HCT116 (cell line): ENCODE results near the gene KRT38. TPM values are rescaled to one million over a fixed set of nuclear protein-coding genes. Genes with fewer than 3 reads are reported as not detected.

Experiments used
- ATAC-seq: fragments of 200-7000 bp; cut with Tn5 transposase; 2 replicates; pipeline ENCODE4 v1.9.1; 2020; ENCODE audit warnings: mild to moderate bottlenecking, moderate library complexity
- BruUV-seq: library from RNA; stranded (reverse); fragments of 400-500 nt; replicated peaks from 2 replicates; lab custom pipeline; 2021; lab: Mats Ljungman, UMichigan
- CTCF ChIA-PET: fragments of 300-600 bp; sonication (Branson Sonifier 250); formaldehyde crosslinking; loops from one replicate; lab custom pipeline; 2021; ENCODE audit warnings: antibody characterized with exemption; lab: Charles Lee
- POLR2A ChIA-PET: fragments of 300-600, 350-600 bp; sonication (Branson Sonifier 250); formaldehyde crosslinking; loops from one replicate; lab custom pipeline; 2021; ENCODE audit warnings: antibody characterized with exemption; lab: Charles Lee
- RAD21 ChIA-PET, 2 experiments: fragments of 300-600 bp; sonication (Branson Sonifier 250); formaldehyde crosslinking; loops; one replicate each; lab custom pipeline; 2023; ENCODE audit warnings: low total read pairs in 2 of 2; ENCODE audit not compliant: uncharacterized antibody in 2 of 2, unreplicated experiment in 2 of 2, low non-redundant PET in 1 of 2; lab: Charles Lee
- DNase-seq: peaks from one replicate; pipeline ENCODE4 v3.0.0-alpha.2; 2010; ENCODE audit warnings: low read depth, low spot score
- H2AFZ ChIP-seq: fragments of 200-600 bp; shearing (Covaris generic), sonication (generic); 2 replicates; pipeline ENCODE4 v1.6.1; 2017; ENCODE audit warnings: low read depth, mixed run types, mixed read lengths, antibody characterized with exemption, low read length; ENCODE audit not compliant: poor library complexity, severe bottlenecking
- H3K27ac ChIP-seq: 2 replicates; pipeline ENCODE4 v1.5.1; 2012; ENCODE audit warnings: low read depth, low read length
- H3K27me3 ChIP-seq: fragments of 200-600 bp; sonication (generic); 2 replicates; pipeline ENCODE4 v1.6.1; 2016; ENCODE audit warnings: mixed run types, low read length, mixed read lengths; ENCODE audit not compliant: insufficient read depth
- H3K36me3 ChIP-seq, 2 experiments: fragments of 200-500 bp in 1 of 2; fragments of 200-600 bp in 1 of 2; sonication (Bioruptor generic) in 1 of 2; sonication (generic) in 1 of 2; 2 replicates each; pipeline versions ENCODE4 v1.5.1 to v1.6.1; 2014 to 2016; ENCODE audit warnings: low read length in 2 of 2, inconsistent platforms in 1 of 2, mixed read lengths in 1 of 2, mixed run types in 1 of 2; ENCODE audit not compliant: insufficient read depth in 2 of 2, control insufficient read depth in 1 of 2
- H3K4me1 ChIP-seq, 2 experiments: fragments of 200-600 bp in 1 of 2; sonication (generic) in 1 of 2; 2 replicates each; pipeline versions ENCODE4 v1.5.1 to v1.6.1; 2012 to 2017; ENCODE audit warnings: low read length in 2 of 2, inconsistent platforms in 1 of 2, mild to moderate bottlenecking in 1 of 2, mixed read lengths in 1 of 2, mixed run types in 1 of 2, moderate library complexity in 1 of 2; ENCODE audit not compliant: insufficient read depth in 2 of 2, control insufficient read depth in 1 of 2
- H3K4me2 ChIP-seq: fragments of 200-600 bp; sonication (generic); 2 replicates; pipeline ENCODE4 v1.6.1; 2017; ENCODE audit warnings: mixed run types, low read length, mixed read lengths
- H3K4me3 ChIP-seq, 2 experiments: fragments of 200-600 bp in 1 of 2; sonication (generic) in 1 of 2; replicated peaks in 1 of 2; 2 replicates each; pipeline ENCODE4 v1.5.1; 2011 to 2016; ENCODE audit warnings: low read length in 2 of 2, control low read depth in 1 of 2, low read depth in 1 of 2, mild to moderate bottlenecking in 1 of 2, mixed read lengths in 1 of 2, mixed run types in 1 of 2
- H3K79me2 ChIP-seq: fragments of 200-600 bp; sonication (generic); 2 replicates; pipeline ENCODE4 v1.6.1; 2017; ENCODE audit warnings: mild to moderate bottlenecking, mixed run types, low read length, moderate library complexity, mixed read lengths; ENCODE audit not compliant: insufficient read depth
- H3K9ac ChIP-seq: fragments of 200-600 bp; sonication (generic); 2 replicates; pipeline ENCODE4 v1.6.1; 2016; ENCODE audit warnings: low read length, mixed read lengths
- H3K9me2 ChIP-seq: fragments of 200-600 bp; sonication (generic), shearing (Covaris generic); 2 replicates; pipeline ENCODE4 v1.6.1; 2017; ENCODE audit warnings: mixed run types, mild to moderate bottlenecking, moderate library complexity; ENCODE audit not compliant: insufficient read depth
- H3K9me3 ChIP-seq, 2 experiments: fragments of 200-500 bp in 1 of 2; fragments of 200-600 bp in 1 of 2; sonication (Bioruptor generic) in 1 of 2; sonication (generic) in 1 of 2; 2 replicates each; pipeline ENCODE4 v1.6.1; 2014 to 2017; ENCODE audit warnings: low read length in 2 of 2, mixed read lengths in 2 of 2, inconsistent platforms in 1 of 2, low read depth in 1 of 2, mild to moderate bottlenecking in 1 of 2, mixed run types in 1 of 2, moderate library complexity in 1 of 2; ENCODE audit not compliant: control insufficient read depth in 1 of 2, insufficient read depth in 1 of 2
- H4K20me1 ChIP-seq: fragments of 200-600 bp; sonication (generic), shearing (Covaris generic); 2 replicates; pipeline ENCODE4 v1.6.1; 2017; ENCODE audit warnings: mixed run types, mild to moderate bottlenecking, moderate library complexity; ENCODE audit not compliant: insufficient read depth
- ATF3 ChIP-seq: IDR thresholded peaks from 2 replicates; pipeline ENCODE4 v1.6.1; 2012
- CTCF ChIP-seq, 3 experiments: fragments of 200-600 bp in 1 of 3; sonication (generic) in 1 of 3; IDR thresholded peaks in 2 of 3; conservative IDR thresholded peaks in 1 of 3; 2 replicates each; pipeline ENCODE4 v1.5.1; 2012 to 2017; ENCODE audit warnings: low read depth in 2 of 3, low read length in 2 of 3, antibody characterized with exemption in 1 of 3, borderline replicate concordance in 1 of 3, control low read depth in 1 of 3, mild to moderate bottlenecking in 1 of 3, mixed read lengths in 1 of 3, mixed run types in 1 of 3, moderate library complexity in 1 of 3; ENCODE audit not compliant: insufficient read depth in 1 of 3
- ELF1 ChIP-seq: IDR thresholded peaks from 2 replicates; pipeline ENCODE4 v1.6.1; 2012; ENCODE audit warnings: low read depth, borderline replicate concordance
- EZH2 ChIP-seq: fragments of 200-600 bp; sonication (generic); IDR thresholded peaks from 2 replicates; pipeline ENCODE4 v1.6.1; 2017; ENCODE audit warnings: antibody characterized with exemption, mixed run types
- EZH2phosphoT487 ChIP-seq: fragments of 200-600 bp; IDR thresholded peaks from 2 replicates; pipeline ENCODE4 v1.6.1; 2018; ENCODE audit warnings: antibody characterized with exemption, borderline replicate concordance
- FOSL1 ChIP-seq: IDR thresholded peaks from 2 replicates; pipeline ENCODE4 v1.6.1; 2012; ENCODE audit warnings: low read depth
- SP1 ChIP-seq: IDR thresholded peaks from 2 replicates; pipeline ENCODE4 v1.6.1; 2012; ENCODE audit warnings: low read depth
- ZBTB33 ChIP-seq: IDR thresholded peaks from 2 replicates; pipeline ENCODE4 v1.6.1; 2011; ENCODE audit warnings: mild to moderate bottlenecking, low read length, moderate library complexity; ENCODE audit not compliant: insufficient replicate concordance; ENCODE audit errors: extremely low read depth
- intact Hi-C: fragments of 100-400 bp; cut with micrococcal nuclease; formaldehyde crosslinking; loops from 2 replicates; pipeline ENCODE4 v1.10.0; 2022
- total RNA-seq: library from RNA; stranded (reverse); gene quantifications from one replicate; pipeline ENCODE4 v1.2.1, GENCODE V29; 2021; ENCODE audit not compliant: unreplicated experiment

The KRT38 gene
- total RNA-seq, 1 experiment from 2014 or later, result not detected

DNA sequence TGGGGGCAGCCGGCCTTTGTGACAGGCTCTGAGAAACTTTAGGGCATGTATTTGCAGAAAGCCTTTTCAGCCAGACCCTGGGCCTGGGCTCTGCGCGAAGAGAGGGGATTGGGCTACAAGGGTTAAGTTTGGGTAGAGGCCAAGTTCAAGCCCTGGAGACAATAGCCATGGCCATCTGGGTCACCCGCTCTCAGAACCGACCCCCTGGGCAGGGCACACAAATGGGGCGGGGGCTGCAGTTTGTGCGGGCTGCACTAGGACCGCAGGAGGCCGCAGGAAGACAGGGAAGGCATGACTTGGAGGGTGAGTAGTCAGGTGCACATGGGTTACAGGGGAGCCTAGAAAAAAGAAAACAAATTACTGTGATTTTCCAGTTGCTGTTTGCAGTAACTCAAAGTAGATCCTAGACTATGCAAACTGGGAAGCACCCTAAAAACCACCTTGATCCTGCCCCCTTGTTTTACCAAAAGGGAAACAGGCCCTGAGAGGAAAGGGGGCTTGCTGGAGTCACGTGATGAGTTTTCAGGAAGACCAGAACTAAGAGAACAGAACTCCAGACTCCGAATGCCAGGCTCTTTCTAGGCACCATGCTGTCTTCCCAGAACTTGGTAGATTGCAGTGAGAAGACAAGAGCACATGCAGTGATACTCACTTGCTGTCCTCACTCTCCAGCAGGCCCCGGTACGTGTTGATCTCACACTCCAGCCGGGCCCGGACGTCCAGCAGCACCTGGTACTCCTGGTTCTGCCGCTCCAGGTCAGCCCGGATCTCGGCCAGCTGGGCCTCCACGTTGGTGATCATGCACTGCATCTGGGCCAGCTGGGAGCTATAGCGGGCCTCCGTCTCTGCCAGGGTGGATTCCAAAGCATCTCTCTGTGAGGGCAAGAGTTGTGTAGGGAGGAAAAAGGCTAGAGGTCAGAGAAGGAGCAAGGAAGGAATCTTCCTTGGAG, 36.4 kb upstream of the KRT38 start:
- CTCF ChIA-PET, result no interaction called here
- no TSS peak for BruUV-seq

More for the DNA sequence above, 36.4 kb upstream of the KRT38 start:
- no peaks in the 10 kb centered on the region for H3K27me3 ChIP-seq
- TF ChIP-seq SP1 (no peak), EZH2 (no peak), ZBTB33 (no peak), EZH2phosphoT487 (no peak), ATF3 (no peak), CTCF (IDR thresholded peaks at IDR 0.05 in 2 of 3, conservative IDR thresholded peaks at IDR 0.05 in 1 of 3; ENCODE audit: borderline replicate concordance in 1 of 3, insufficient read depth in 1 of 3, low read depth in 2 of 3, low read length in 2 of 3) (no peak), ELF1 (no peak), FOSL1 (no peak)
- no peak overlapping the region for H3K4me3 ChIP-seq
- POLR2A ChIA-PET, result no interaction called here
- H3K79me2 ChIP-seq, result no peaks in the 10 kb centered on the region
- H3K4me1 ChIP-seq, result no peaks in the 10 kb centered on the region
- no peaks in the 10 kb centered on the region for H4K20me1 ChIP-seq
- no peak for ATAC-seq
- RAD21 ChIA-PET, result no interaction called here
- no peak overlapping the region for H3K4me2 ChIP-seq
- intact Hi-C loops, result no loop called here
- H3K27ac ChIP-seq, result no peak overlapping the region
- no peak for DNase-seq
- no peak overlapping the region for H3K9ac ChIP-seq
- no peak overlapping the region for H2AFZ ChIP-seq
- H3K9me2 ChIP-seq, result no peaks in the 10 kb centered on the region
- no peaks in the 10 kb centered on the region for H3K36me3 ChIP-seq
- H3K9me3 ChIP-seq, result no peaks in the 10 kb centered on the region
